ENCODE results near the gene APLF. TPM values are rescaled to one million over a fixed set of nuclear protein-coding genes. Genes with fewer than 3 reads are reported as not detected.

APLF gene
- total RNA-seq, 2 experiments from 2014 or later: 2.9 to 3.5 TPM

GRCh38 chr2:68512966-68513365 lies 45.6 kb downstream of the APLF start:
- peaks cover 1% of the 10 kb centered on the region for H3K36me3 Mint-ChIP-seq (ENCODE audit: low read depth)
- ATAC-seq: no peak
- no peak overlapping the region for H3K4me3 Mint-ChIP-seq
- CTCF ChIA-PET: interaction anchor here (0.9 kb wide), 1 partner anchor 25 kb away, joined by 3 read pairs; no protein-coding TSS in a partner anchor
- H3K27ac Mint-ChIP-seq: no peak overlapping the region
- H3K4me1 Mint-ChIP-seq (ENCODE audit: low read depth): no peaks in the 10 kb centered on the region
- H3K27me3 Mint-ChIP-seq: no peaks in the 10 kb centered on the region
- POLR2A ChIA-PET: no interaction called here
- no peak for TF ChIP-seq CTCF (IDR thresholded peaks at IDR 0.05)
- H3K9me3 Mint-ChIP-seq: peaks cover 5% of the 10 kb centered on the region
- intact Hi-C loops (cut with micrococcal nuclease): no loop called here
- DNase-seq: no peak

GRCh38 chr2:68514316-68514929 lies 47.0 kb downstream of the APLF start:
- ATAC-seq: no peak

GRCh38 chr2:68516051-68516955 lies 48.9 kb downstream of the APLF start:
- ATAC-seq: peak; percentile 55
- CTCF ChIA-PET: interaction anchor here (0.9 to 3.6 kb wide), 4 partner anchors 49 to 79 kb away, joined by 3 to 14 read pairs (median 4); partner anchors contain the start of genes APLF and FBXO48
- no peak for TF ChIP-seq CTCF (IDR thresholded peaks at IDR 0.05)
- POLR2A ChIA-PET: interaction anchor here (1.2 kb wide), 1 partner anchor 59 kb away, joined by 3 read pairs; no protein-coding TSS in a partner anchor
- Mint-ChIP-seq H3K27me3 (no peaks in the 10 kb centered on the region), H3K27ac (no peak overlapping the region), H3K4me3 (no peak overlapping the region), H3K4me1 (ENCODE audit: low read depth) (peaks cover 6% of the 10 kb centered on the region), H3K9me3 (peaks cover 5% of the 10 kb centered on the region), H3K36me3 (ENCODE audit: low read depth) (no peaks in the 10 kb centered on the region)
- peak; percentile 13 for DNase-seq
- intact Hi-C loops (cut with micrococcal nuclease): no loop called here

More at GRCh38 chr2:68514316-68514929, 47.0 kb downstream of the APLF start:
- Mint-ChIP-seq H3K4me1 (ENCODE audit: low read depth) (no peaks in the 10 kb centered on the region), H3K4me3 (no peak overlapping the region), H3K9me3 (peaks cover 5% of the 10 kb centered on the region), H3K27me3 (no peaks in the 10 kb centered on the region), H3K27ac (no peak overlapping the region), H3K36me3 (ENCODE audit: low read depth) (no peaks in the 10 kb centered on the region)
- intact Hi-C loops (cut with micrococcal nuclease): no loop called here
- ChIA-PET POLR2A (no interaction called here), CTCF (interaction anchor here (2.1 to 3.6 kb wide), 2 partner anchors 49 to 51 kb away, joined by 4 to 14 read pairs; no protein-coding TSS in a partner anchor)
- DNase-seq: no peak
- no peak for TF ChIP-seq CTCF (IDR thresholded peaks at IDR 0.05)

GRCh38 chr2:68519236-68519635 lies 51.9 kb downstream of the APLF start:
- TF ChIP-seq CTCF (IDR thresholded peaks at IDR 0.05): no peak
- Mint-ChIP-seq H3K4me3 (no peak overlapping the region), H3K27ac (no peak overlapping the region), H3K4me1 (ENCODE audit: low read depth) (peaks cover 6% of the 10 kb centered on the region), H3K27me3 (no peaks in the 10 kb centered on the region), H3K9me3 (peaks cover 2% of the 10 kb centered on the region), H3K36me3 (ENCODE audit: low read depth) (no peaks in the 10 kb centered on the region)
- ChIA-PET CTCF (no interaction called here), POLR2A (no interaction called here)
- intact Hi-C loops (cut with micrococcal nuclease): no loop called here
- ATAC-seq (no peak), DNase-seq (no peak)
